Thyroid gland (tissue), 4 donors: Measurements from ENCODE around the gene CEP55.

Experiments
- POLR2A ChIP-seq, 2 donors: fragments of 450-650 bp; IDR thresholded peaks; one replicate each; pipeline ENCODE4 v1.6.1; 2017; ENCODE audit warnings: antibody characterized with exemption in 2 of 2, mild to moderate bottlenecking in 2 of 2, moderate library complexity in 1 of 2
- TF ChIP-seq, protein P1 (sequence below), 6 experiments: fragments of 200-600 bp in 3 of 6; fragments of 450-650 bp in 3 of 6; sonication (generic) in 3 of 6; IDR thresholded peaks; one replicate each; pipeline ENCODE4 v1.5.1; 2016 to 2019; ENCODE audit warnings: antibody characterized with exemption in 6 of 6, mild to moderate bottlenecking in 2 of 6, inconsistent platforms in 1 of 6, moderate library complexity in 1 of 6

- TF ChIP-seq, protein P1, sequence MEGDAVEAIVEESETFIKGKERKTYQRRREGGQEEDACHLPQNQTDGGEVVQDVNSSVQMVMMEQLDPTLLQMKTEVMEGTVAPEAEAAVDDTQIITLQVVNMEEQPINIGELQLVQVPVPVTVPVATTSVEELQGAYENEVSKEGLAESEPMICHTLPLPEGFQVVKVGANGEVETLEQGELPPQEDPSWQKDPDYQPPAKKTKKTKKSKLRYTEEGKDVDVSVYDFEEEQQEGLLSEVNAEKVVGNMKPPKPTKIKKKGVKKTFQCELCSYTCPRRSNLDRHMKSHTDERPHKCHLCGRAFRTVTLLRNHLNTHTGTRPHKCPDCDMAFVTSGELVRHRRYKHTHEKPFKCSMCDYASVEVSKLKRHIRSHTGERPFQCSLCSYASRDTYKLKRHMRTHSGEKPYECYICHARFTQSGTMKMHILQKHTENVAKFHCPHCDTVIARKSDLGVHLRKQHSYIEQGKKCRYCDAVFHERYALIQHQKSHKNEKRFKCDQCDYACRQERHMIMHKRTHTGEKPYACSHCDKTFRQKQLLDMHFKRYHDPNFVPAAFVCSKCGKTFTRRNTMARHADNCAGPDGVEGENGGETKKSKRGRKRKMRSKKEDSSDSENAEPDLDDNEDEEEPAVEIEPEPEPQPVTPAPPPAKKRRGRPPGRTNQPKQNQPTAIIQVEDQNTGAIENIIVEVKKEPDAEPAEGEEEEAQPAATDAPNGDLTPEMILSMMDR (IDR thresholded peaks at IDR 0.05): no peak
- no peak for TF ChIP-seq POLR2A (IDR thresholded peaks at IDR 0.05)
These were observed 38.9 kb downstream of the CEP55 start for GRCh38 chr10:93535293-93535692.
